HepG2 (cell line): ENCODE results near the gene B3GALNT2. TPM values are rescaled to one million over a fixed set of nuclear protein-coding genes. Genes with fewer than 3 reads are reported as not detected.
A peak's percentile ranks its signal among the peaks of the same experiment; 100 is the strongest.

Source experiments
- AGO2 ChIP-seq: fragments of 200-400 bp; formaldehyde crosslinking; optimal IDR thresholded peaks from 2 replicates; pipeline ENCODE3; 2017; ENCODE audit warnings: mild to moderate bottlenecking, low read depth, low read length, moderate library complexity
- CHD4 ChIP-seq: fragments of 200-600 bp; sonication (generic); IDR thresholded peaks from 2 replicates; pipeline ENCODE4 v1.7.0; 2017; ENCODE audit warnings: mild to moderate bottlenecking, low read length, borderline replicate concordance
- ESRRA ChIP-seq: sonication (generic); formaldehyde crosslinking; IDR thresholded peaks from 2 replicates; pipeline ENCODE4 v1.5.1; 2020; ENCODE audit warnings: mild to moderate bottlenecking, low read depth, missing genetic modification reagents
- IKZF1 ChIP-seq: fragments of 450-650 bp; IDR thresholded peaks from 2 replicates; pipeline ENCODE4 v1.7.1; 2016
- IKZF5 ChIP-seq: IDR thresholded peaks from 2 replicates; pipeline ENCODE4 v1.6.1; 2018; ENCODE audit warnings: missing genetic modification reagents, mild to moderate bottlenecking, missing compliant biosample characterization
- JDP2 ChIP-seq: sonication (generic); formaldehyde crosslinking; IDR thresholded peaks from 2 replicates; pipeline ENCODE4 v1.8.1; 2022; ENCODE audit warnings: missing genetic modification reagents, borderline replicate concordance
- MAZ ChIP-seq, 2 experiments: sonication (generic) in 1 of 2; formaldehyde crosslinking in 1 of 2; IDR thresholded peaks; 2 replicates each; pipeline versions ENCODE4 v1.5.0 to v1.6.1; 2012 to 2020; ENCODE audit warnings: low read depth in 2 of 2, mild to moderate bottlenecking in 2 of 2, borderline replicate concordance in 1 of 2, improper control_type of control experiment in 1 of 2, low read length in 1 of 2, missing genetic modification reagents in 1 of 2, moderate library complexity in 1 of 2
- PAWR ChIP-seq: sonication (generic); formaldehyde crosslinking; IDR thresholded peaks from 2 replicates; pipeline ENCODE4 v1.4.0; 2020; ENCODE audit warnings: missing genetic modification reagents, mild to moderate bottlenecking, borderline replicate concordance
- PLRG1 ChIP-seq: fragments of 450-650 bp; conservative IDR thresholded peaks from 2 replicates; pipeline ENCODE4 v1.6.1; 2016
- TBL1XR1 ChIP-seq: fragments of 150-350 bp; IDR thresholded peaks from 2 replicates; pipeline ENCODE4 v1.6.1; 2014; ENCODE audit warnings: borderline replicate concordance, low read length; ENCODE audit not compliant: partially characterized antibody
- TEAD3 ChIP-seq: optimal IDR thresholded peaks from 2 replicates; pipeline ENCODE3; 2016; ENCODE audit warnings: borderline replicate concordance
- THAP11 ChIP-seq: IDR thresholded peaks from 2 replicates; pipeline ENCODE4 v1.6.1; 2016; ENCODE audit warnings: missing biosample characterization, missing genetic modification reagents
- YEATS2 ChIP-seq: sonication (generic); formaldehyde crosslinking; IDR thresholded peaks from 2 replicates; pipeline ENCODE4 v1.4.0; 2020; ENCODE audit warnings: missing genetic modification reagents, borderline replicate concordance
- ZBED4 ChIP-seq: sonication (generic); formaldehyde crosslinking; IDR thresholded peaks from 2 replicates; pipeline ENCODE4 v1.4.0; 2020; ENCODE audit warnings: missing genetic modification reagents, borderline replicate concordance
- ZNF282 ChIP-seq: fragments of 450-650 bp; IDR thresholded peaks from 2 replicates; pipeline ENCODE4 v1.6.1; 2018; ENCODE audit not compliant: partially characterized antibody
- ZNF362 ChIP-seq: sonication (generic); formaldehyde crosslinking; IDR thresholded peaks from 2 replicates; pipeline ENCODE4 v1.4.0; 2020; ENCODE audit warnings: missing genetic modification reagents, mild to moderate bottlenecking, borderline replicate concordance
- ZNF564 ChIP-seq: sonication (generic); formaldehyde crosslinking; IDR thresholded peaks from 2 replicates; pipeline ENCODE4 v1.8.1; 2023; ENCODE audit warnings: mild to moderate bottlenecking, missing genetic modification reagents
- polyA plus RNA-seq, 8 experiments: library from polyadenylated mRNA; depleted of rRNA in 3 of 8; stranded (reverse) in 7 of 8; unstranded in 1 of 8; fragments of >200 nt; fragmentation: Illumina TruSeq in 4 of 8; extraction: Trizol in 4 of 8; gene quantifications; 2 replicates each; pipeline versions ENCODE4 v1.2.1 to v1.2.3, GENCODE V29; 2011 to 2016; ENCODE audit warnings: low read depth in 4 of 8, missing spikeins in 1 of 8, mixed read lengths in 1 of 8; ENCODE audit not compliant: insufficient read depth in 1 of 8
- total RNA-seq, 5 experiments: library from RNA; depleted of rRNA; stranded (reverse); fragments of >200 nt; fragmentation: Illumina TruSeq; extraction: Trizol; gene quantifications; 2 replicates each; pipeline ENCODE4 v1.2.3, GENCODE V29; 2016; ENCODE audit warnings: low read depth in 1 of 5
- TF ChIP-seq, protein P1 (sequence below): sonication (generic); formaldehyde crosslinking; IDR thresholded peaks from 2 replicates; pipeline ENCODE4 v1.4.0; 2020; ENCODE audit warnings: mild to moderate bottlenecking, missing genetic modification reagents
- TF ChIP-seq, protein P2 (sequence below), 2 experiments: fragments of 450-650 bp in 1 of 2; sonication (generic) in 1 of 2; formaldehyde crosslinking; IDR thresholded peaks; 2 replicates each; pipeline versions ENCODE4 v1.5.0 to v1.8.0; 2020 to 2022; ENCODE audit warnings: mild to moderate bottlenecking in 1 of 2, missing genetic modification reagents in 1 of 2

B3GALNT2 gene
- total and polyA plus RNA-seq, 2 of the 13 experiments (the other 11 are each of a cell fraction or from before 2014, with no cell fraction given): 16.5 to 28.9 TPM

- TF ChIP-seq ZNF564 (0 out of 2 replicates have a peak, but pooled peaks have one; percentile 44), JDP2 (no peak; the same call in 1 of the 2 replicates), ESRRA (CRISPR knock-in tag) (0 out of 2 replicates have a peak, but pooled peaks have one; percentile 50), IKZF1 (no peak), ZBED4 (no peak), MAZ (IDR thresholded peaks at IDR 0.05; ENCODE audit: borderline replicate concordance, low read depth, low read length) (no peak), MAZ (CRISPR knock-in tag; IDR thresholded peaks at IDR 0.05; ENCODE audit: low read depth) (0 out of 2 replicates have a peak, but pooled peaks have one; percentile 10), AGO2 (no peak), TBL1XR1 (peak; percentile 43), ZNF362 (CRISPR knock-in tag) (peak; percentile 78), PAWR (CRISPR knock-in tag) (no peak), THAP11 (CRISPR knock-in tag) (0 out of 2 replicates have a peak, but pooled peaks have one; percentile 42), YEATS2 (CRISPR knock-in tag) (no peak), ZNF282 (no peak), PLRG1 (no peak), IKZF5 (CRISPR knock-in tag) (peak; percentile 65; the same call in 1 of the 2 replicates), TEAD3 (CRISPR knock-in tag) (peak; percentile 89), CHD4 (peak; percentile 54; the same call in 1 of the 2 replicates)
- TF ChIP-seq, protein P1, sequence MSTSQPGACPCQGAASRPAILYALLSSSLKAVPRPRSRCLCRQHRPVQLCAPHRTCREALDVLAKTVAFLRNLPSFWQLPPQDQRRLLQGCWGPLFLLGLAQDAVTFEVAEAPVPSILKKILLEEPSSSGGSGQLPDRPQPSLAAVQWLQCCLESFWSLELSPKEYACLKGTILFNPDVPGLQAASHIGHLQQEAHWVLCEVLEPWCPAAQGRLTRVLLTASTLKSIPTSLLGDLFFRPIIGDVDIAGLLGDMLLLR (CRISPR knock-in tag): no peak
- TF ChIP-seq, protein P2, sequence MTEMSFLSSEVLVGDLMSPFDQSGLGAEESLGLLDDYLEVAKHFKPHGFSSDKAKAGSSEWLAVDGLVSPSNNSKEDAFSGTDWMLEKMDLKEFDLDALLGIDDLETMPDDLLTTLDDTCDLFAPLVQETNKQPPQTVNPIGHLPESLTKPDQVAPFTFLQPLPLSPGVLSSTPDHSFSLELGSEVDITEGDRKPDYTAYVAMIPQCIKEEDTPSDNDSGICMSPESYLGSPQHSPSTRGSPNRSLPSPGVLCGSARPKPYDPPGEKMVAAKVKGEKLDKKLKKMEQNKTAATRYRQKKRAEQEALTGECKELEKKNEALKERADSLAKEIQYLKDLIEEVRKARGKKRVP (CRISPR knock-in tag; IDR thresholded peaks at IDR 0.05): peak in 1 of 2 experiments; percentile 66; a peak in 2 of 4 replicates
Measured at GRCh38 chr1:235409042-235409820, 95.0 kb downstream of the B3GALNT2 start (continued).
